SK-N-SH (cell line): ENCODE measurements around the gene SORL1. TPM values are rescaled to one million over a fixed set of nuclear protein-coding genes. Genes with fewer than 3 reads are reported as not detected.

ENCODE experiments used
- CTCF ChIA-PET: fragments of 300-600, 350-600 bp; formaldehyde crosslinking; extraction: SDS; loops from one replicate; lab custom pipeline; 2021; lab: Yijun Ruan, JAX
- POLR2A ChIA-PET: fragments of 350-600 bp; sonication (Branson Sonifier 250); formaldehyde crosslinking; extraction: SDS; loops from one replicate; lab custom pipeline; 2020; ENCODE audit warnings: antibody characterized with exemption, inconsistent platforms; lab: Yijun Ruan, JAX
- DNase-seq: peaks from one replicate; pipeline ENCODE4 v3.0.0; 2012
- H2AFZ ChIP-seq: fragments of 200-600 bp; sonication (generic); 2 replicates; pipeline ENCODE4 v1.8.1; 2016; ENCODE audit warnings: antibody characterized with exemption, mild to moderate bottlenecking, low read depth
- H3F3A ChIP-seq: fragments of 200-600 bp; sonication (generic); replicated peaks from 2 replicates; pipeline ENCODE3; 2016; ENCODE audit warnings: antibody characterized with exemption, mild to moderate bottlenecking; ENCODE audit not compliant: insufficient read depth
- H3K27ac ChIP-seq, 2 experiments: fragments of 200-500 bp in 1 of 2; fragments of 200-600 bp in 1 of 2; sonication (Bioruptor generic) in 1 of 2; sonication (generic), shearing (Covaris generic) in 1 of 2; 2 replicates each; pipeline versions ENCODE4 v1.5.1 to v1.6.1; 2014 to 2016; ENCODE audit warnings: low read depth in 2 of 2, inconsistent platforms in 1 of 2, low read length in 1 of 2, mild to moderate bottlenecking in 1 of 2, mixed read lengths in 1 of 2
- H3K27me3 ChIP-seq: fragments of 200-600 bp; sonication (generic), shearing (Covaris generic); 2 replicates; pipeline ENCODE4 v1.6.1; 2016; ENCODE audit warnings: mixed run types; ENCODE audit not compliant: insufficient read depth
- H3K36me3 ChIP-seq, 2 experiments: fragments of 200-500 bp in 1 of 2; fragments of 200-600 bp in 1 of 2; sonication (Bioruptor generic) in 1 of 2; sonication (generic) in 1 of 2; replicated peaks in 1 of 2; 2 replicates each; pipeline versions ENCODE3 to v1.5.1; 2014 to 2016; ENCODE audit warnings: low read length in 1 of 2, mild to moderate bottlenecking in 1 of 2; ENCODE audit not compliant: insufficient read depth in 2 of 2, control insufficient read depth in 1 of 2
- H3K4me1 ChIP-seq, 2 experiments: fragments of 200-500 bp in 1 of 2; fragments of 200-600 bp in 1 of 2; sonication (Bioruptor generic) in 1 of 2; sonication (generic), shearing (Covaris generic) in 1 of 2; 2 replicates each; pipeline versions ENCODE4 v1.5.1 to v1.6.1; 2014 to 2016; ENCODE audit warnings: low read depth in 1 of 2, low read length in 1 of 2, mixed run types in 1 of 2; ENCODE audit not compliant: insufficient read depth in 2 of 2, control insufficient read depth in 1 of 2
- H3K4me2 ChIP-seq: fragments of 200-600 bp; sonication (generic), shearing (Covaris generic); 2 replicates; pipeline ENCODE4 v1.6.1; 2017; ENCODE audit warnings: mixed run types
- H3K4me3 ChIP-seq, 2 experiments: fragments of 200-500 bp in 1 of 2; fragments of 200-600 bp in 1 of 2; sonication (Bioruptor generic) in 1 of 2; sonication (generic), shearing (Covaris generic) in 1 of 2; 2 replicates each; pipeline versions ENCODE4 v1.5.1 to v1.8.1; 2014 to 2016; ENCODE audit warnings: low read depth in 2 of 2, inconsistent platforms in 1 of 2, low read length in 1 of 2, mild to moderate bottlenecking in 1 of 2, mixed read lengths in 1 of 2, moderate library complexity in 1 of 2
- H3K79me2 ChIP-seq: fragments of 200-600 bp; sonication (generic); 2 replicates; pipeline ENCODE4 v1.8.1; 2017; ENCODE audit warnings: mild to moderate bottlenecking; ENCODE audit not compliant: insufficient read depth
- H3K9ac ChIP-seq: fragments of 200-600 bp; sonication (generic); 2 replicates; pipeline ENCODE4 v1.6.1; 2017; ENCODE audit warnings: mixed run types
- H3K9me2 ChIP-seq: fragments of 200-600 bp; sonication (generic); 2 replicates; pipeline ENCODE4 v1.6.1; 2017; ENCODE audit warnings: mixed run types
- H3K9me3 ChIP-seq: fragments of 200-600 bp; sonication (generic); 2 replicates; pipeline ENCODE4 v1.6.1; 2017; ENCODE audit warnings: mixed run types, mild to moderate bottlenecking, moderate library complexity
- H4K20me1 ChIP-seq: fragments of 200-600 bp; sonication (generic); 2 replicates; pipeline ENCODE4 v1.6.1; 2017; ENCODE audit warnings: mild to moderate bottlenecking, mixed run types; ENCODE audit not compliant: insufficient read depth
- CTCF ChIP-seq: fragments of 200-600 bp; sonication (generic); IDR thresholded peaks from 2 replicates; pipeline ENCODE4 v1.6.1; 2017; ENCODE audit warnings: antibody characterized with exemption, mild to moderate bottlenecking, moderate library complexity
- EZH2phosphoT487 ChIP-seq: fragments of 200-600 bp; sonication (generic); IDR thresholded peaks from 2 replicates; pipeline ENCODE4 v1.6.1; 2017; ENCODE audit warnings: low read depth, mixed run types, mild to moderate bottlenecking, antibody characterized with exemption, moderate library complexity, borderline replicate concordance
- FOXJ3 ChIP-seq: sonication (generic); formaldehyde crosslinking; IDR thresholded peaks from 2 replicates; pipeline ENCODE4 v1.5.1; 2020; ENCODE audit warnings: mild to moderate bottlenecking, missing genetic modification reagents
- FOXM1 ChIP-seq: IDR thresholded peaks from 2 replicates; pipeline ENCODE4 v1.4.0; 2012; ENCODE audit warnings: low read depth, mild to moderate bottlenecking
- GATA2 ChIP-seq: sonication (generic); formaldehyde crosslinking; IDR thresholded peaks from 2 replicates; pipeline ENCODE4 v1.5.0; 2020; ENCODE audit warnings: mild to moderate bottlenecking, missing genetic modification reagents
- MAX ChIP-seq: IDR thresholded peaks from 2 replicates; pipeline ENCODE4 v1.4.0; 2012; ENCODE audit warnings: low read depth
- MXI1 ChIP-seq: IDR thresholded peaks from 2 replicates; pipeline ENCODE4 v1.6.1; 2012; ENCODE audit warnings: mild to moderate bottlenecking, low read depth, low read length, improper control_type of control experiment
- NFIC ChIP-seq: IDR thresholded peaks from 2 replicates; pipeline ENCODE4 v1.4.0; 2012; ENCODE audit warnings: borderline replicate concordance
- PBX3 ChIP-seq: IDR thresholded peaks from 2 replicates; pipeline ENCODE4; 2012
- RCOR1 ChIP-seq: fragments of 150-350 bp; IDR thresholded peaks from 2 replicates; pipeline ENCODE4 v1.6.1; 2017; ENCODE audit warnings: antibody characterized with exemption, low read length
- SIN3A ChIP-seq: IDR thresholded peaks from 2 replicates; pipeline ENCODE4 v1.6.1; 2012; ENCODE audit warnings: low read depth, mild to moderate bottlenecking, low read length, moderate library complexity, borderline replicate concordance
- SMC3 ChIP-seq: IDR thresholded peaks from 2 replicates; pipeline ENCODE4 v1.6.1; 2012; ENCODE audit warnings: low read depth, low read length, improper control_type of control experiment
- TAF1 ChIP-seq: IDR thresholded peaks from 2 replicates; pipeline ENCODE4 v1.6.1; 2012; ENCODE audit warnings: low read depth, mild to moderate bottlenecking, low read length, moderate library complexity, borderline replicate concordance
- TEAD4 ChIP-seq: IDR thresholded peaks from 2 replicates; pipeline ENCODE4 v1.4.0; 2012; ENCODE audit warnings: mild to moderate bottlenecking, borderline replicate concordance; ENCODE audit not compliant: insufficient read depth
- YY1 ChIP-seq: IDR thresholded peaks from 2 replicates; pipeline ENCODE4 v1.4.0; 2012; ENCODE audit warnings: low read depth, mild to moderate bottlenecking
- WGBS: methylation state at CpG from one replicate; pipeline ENCODE4 v1.1.6; 2017; ENCODE audit warnings: low lambda C conversion rate; 5-methylcytosine and 5-hydroxymethylcytosine counted together
- polyA plus RNA-seq, 3 experiments: library from polyadenylated mRNA; depleted of rRNA; stranded (reverse); fragments of >200 nt; gene quantifications; 2 replicates each; pipeline ENCODE4 v1.2.3, GENCODE V29; 2012

Gene SORL1
- polyA plus RNA-seq, 1 of the 3 experiments (the other 2 are of a cell fraction), result 7.1 TPM

DNA sequence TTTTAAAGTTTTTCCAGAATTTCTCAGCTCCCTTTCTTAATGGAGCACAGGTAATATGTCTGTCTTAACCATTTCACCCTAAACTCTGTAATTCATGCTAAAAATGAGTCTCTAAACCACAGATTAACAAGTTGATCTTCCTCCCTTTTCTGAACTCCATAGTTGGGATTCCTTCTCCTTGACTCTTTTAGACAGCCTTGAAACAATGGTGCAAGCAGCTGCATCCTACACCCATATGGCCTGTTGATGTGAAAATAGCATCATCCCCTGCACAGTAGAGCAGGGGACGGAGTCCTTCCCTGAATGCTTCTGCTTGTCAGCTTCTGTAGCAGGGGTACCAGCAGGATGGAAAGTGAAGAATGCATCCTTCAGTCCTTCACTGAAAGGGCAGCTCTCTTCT lies 193.5 kb downstream of the SORL1 start:
- no peaks in the 10 kb centered on the region for H3K9me3 ChIP-seq
- H3K4me3 ChIP-seq, result no peak overlapping the region
- H3K4me2 ChIP-seq, result no peak overlapping the region
- no peaks in the 10 kb centered on the region for H3F3A ChIP-seq
- no peak for TF ChIP-seq FOXJ3 (CRISPR knock-in tag)
- no peak for TF ChIP-seq TEAD4
- no peak for TF ChIP-seq RCOR1
- no peak for TF ChIP-seq NFIC
- TF ChIP-seq PBX3, result no peak
- TF ChIP-seq SIN3A, result no peak
- TF ChIP-seq SMC3, result no peak
- TF ChIP-seq EZH2phosphoT487, result no peak
- TF ChIP-seq TAF1, result no peak
- TF ChIP-seq MXI1, result no peak
- no peak for TF ChIP-seq FOXM1
- TF ChIP-seq MAX, result no peak
- H3K9ac ChIP-seq, result no peak overlapping the region
- H3K36me3 ChIP-seq, result no peaks in the 10 kb centered on the region
- H4K20me1 ChIP-seq, result no peaks in the 10 kb centered on the region
- H3K79me2 ChIP-seq, result no peaks in the 10 kb centered on the region
- H3K4me1 ChIP-seq, result no peaks in the 10 kb centered on the region; a peak in 1 of 4 replicates
- no peak overlapping the region for H3K27ac ChIP-seq
- H3K9me2 ChIP-seq, result no peaks in the 10 kb centered on the region
- POLR2A ChIA-PET, result no interaction called here
- no peaks in the 10 kb centered on the region for H3K27me3 ChIP-seq
- CTCF ChIA-PET, result interaction anchor here (0.9 to 3.6 kb wide), 5 partner anchors 8 to 860 kb away, joined by 3 to 25 read pairs (median 3); no protein-coding TSS in a partner anchor
- H2AFZ ChIP-seq, result no peak overlapping the region
- WGBS, result 89% methylated on average over 1 of the region's 1 CpG
- DNase-seq, result no peak

DNA sequence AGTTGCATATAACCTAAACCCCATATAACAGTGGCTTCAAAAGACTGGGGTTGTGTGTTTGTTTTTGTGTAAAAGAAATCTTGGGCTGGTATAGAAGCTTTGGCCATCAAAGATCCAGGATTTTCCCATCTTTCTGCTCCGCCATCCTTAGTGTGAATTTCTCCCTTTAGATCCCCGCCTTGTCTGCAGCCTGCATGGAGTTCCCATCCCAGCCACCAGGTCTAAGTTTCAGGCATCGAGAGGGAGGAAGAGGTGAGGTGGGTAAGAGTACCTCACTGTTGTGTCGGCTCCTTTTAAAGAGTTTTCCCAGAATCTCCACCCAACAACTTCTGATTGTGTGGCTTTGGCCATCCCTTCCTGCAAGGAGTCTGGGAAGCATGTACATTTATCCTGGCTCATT lies 196.2 kb downstream of the SORL1 start:
- Histone ChIP-seq H3K9me2 (no peaks in the 10 kb centered on the region), H3K9me3 (no peaks in the 10 kb centered on the region), H3F3A (no peaks in the 10 kb centered on the region), H3K27me3 (no peaks in the 10 kb centered on the region), H4K20me1 (no peaks in the 10 kb centered on the region), H3K27ac (no peak overlapping the region), H3K4me2 (no peak overlapping the region), H3K79me2 (no peaks in the 10 kb centered on the region), H2AFZ (no peak overlapping the region), H3K4me1 (peaks cover 3% of the 10 kb centered on the region in 2 experiments; a peak in 1 of 4 replicates), H3K4me3 (no peak overlapping the region), H3K9ac (no peak overlapping the region), H3K36me3 (no peaks in the 10 kb centered on the region)
- TF ChIP-seq EZH2phosphoT487 (no peak), FOXJ3 (CRISPR knock-in tag) (no peak), TAF1 (no peak), CTCF (peak; percentile 12; the same call in 1 of the 2 replicates), GATA2 (CRISPR knock-in tag) (no peak), YY1 (no peak), PBX3 (no peak), MXI1 (no peak)
- CTCF ChIA-PET, result no interaction called here
- POLR2A ChIA-PET, result no interaction called here
- WGBS, result 75% methylated on average over 4 of the region's 4 CpGs
- no peak for DNase-seq
